HG03342 (cell line): ENCODE measurements around the gene MRPL57.
"Not testable (repeated sequence)": the region's sequence is repeated elsewhere in the genome, so short reads cannot be mapped to it uniquely, and the experiment has no call there.

Experiments
- ATAC-seq: cut with Tn5 transposase; IDR thresholded peaks from one replicate; pipeline ENCODE4 v1.9.1; 2021; ENCODE audit warnings: mild to moderate bottlenecking, moderate library complexity; ENCODE audit not compliant: unreplicated experiment

The MRPL57 gene

GRCh38 chr13:21176215-21176981, at the start of gene MRPL57, which contains the start of gene SKA3:
Gene MRPL57, plus strand, starts transcription at chr13:21176658. Its CDS starts 259 bp downstream, at chr13:21176917.
Gene SKA3, minus strand, starts transcription at chr13:21176552. Its CDS starts 75 bp downstream, at chr13:21176477.
- ATAC-seq, result peak; percentile 86

GRCh38 chr13:21130116-21130515, 46.3 kb upstream of the MRPL57 start:
- no peak for ATAC-seq

GRCh38 chr13:21133077-21133476, 43.4 kb upstream of the MRPL57 start:
- ATAC-seq, result no peak

GRCh38 chr13:21134475-21134874, 42.0 kb upstream of the MRPL57 start:
- no peak for ATAC-seq

GRCh38 chr13:21135833-21136232, 40.6 kb upstream of the MRPL57 start:
- not testable (repeated sequence) for ATAC-seq

- no peak for ATAC-seq
Observed at GRCh38 chr13:21137696-21138095, 38.8 kb upstream of the MRPL57 start.

GRCh38 chr13:21138561-21138960, 37.9 kb upstream of the MRPL57 start:
- ATAC-seq, result no peak

GRCh38 chr13:21139374-21139773, 37.1 kb upstream of the MRPL57 start:
- no peak for ATAC-seq

GRCh38 chr13:21142766-21143165, 33.7 kb upstream of the MRPL57 start:
- no peak for ATAC-seq

GRCh38 chr13:21147827-21148226, 28.6 kb upstream of the MRPL57 start:
- no peak for ATAC-seq

GRCh38 chr13:21148557-21149258, 27.8 kb upstream of the MRPL57 start:
- no peak for ATAC-seq

GRCh38 chr13:21149568-21149967, 26.9 kb upstream of the MRPL57 start:
- peak; percentile 47 for ATAC-seq

GRCh38 chr13:21150013-21150412, 26.4 kb upstream of the MRPL57 start:
- ATAC-seq, result no peak

GRCh38 chr13:21152251-21152899, 24.1 kb upstream of the MRPL57 start:
- no peak for ATAC-seq

- ATAC-seq, result no peak
Observed at GRCh38 chr13:21164631-21165030, 11.8 kb upstream of the MRPL57 start.

- ATAC-seq, result not testable (repeated sequence)
Observed at GRCh38 chr13:21165606-21166005, 10.9 kb upstream of the MRPL57 start.

- ATAC-seq, result no peak
Observed at GRCh38 chr13:21171420-21171819, 5.0 kb upstream of the MRPL57 start.

GRCh38 chr13:21173767-21174166, 2.7 kb upstream of the MRPL57 start:
- not testable (repeated sequence) for ATAC-seq

GRCh38 chr13:21175656-21176214, 723 bp upstream of the MRPL57 start:
- ATAC-seq, result no peak

- ATAC-seq, result peak; percentile 22
Observed at GRCh38 chr13:21176982-21177284, 475 bp downstream of the MRPL57 start.

GRCh38 chr13:21181671-21182070, 5.2 kb downstream of the MRPL57 start:
- no peak for ATAC-seq
